NCI-H1436 treated with DMSO at 0.1 percent for 48 hours (cell line): ENCODE measurements around the gene CYTH1.

ENCODE experiments used
- DNase-seq: peaks from one replicate; lab custom pipeline; 2025; lab: John Stamatoyannopoulos, UW

CYTH1 gene

DNA sequence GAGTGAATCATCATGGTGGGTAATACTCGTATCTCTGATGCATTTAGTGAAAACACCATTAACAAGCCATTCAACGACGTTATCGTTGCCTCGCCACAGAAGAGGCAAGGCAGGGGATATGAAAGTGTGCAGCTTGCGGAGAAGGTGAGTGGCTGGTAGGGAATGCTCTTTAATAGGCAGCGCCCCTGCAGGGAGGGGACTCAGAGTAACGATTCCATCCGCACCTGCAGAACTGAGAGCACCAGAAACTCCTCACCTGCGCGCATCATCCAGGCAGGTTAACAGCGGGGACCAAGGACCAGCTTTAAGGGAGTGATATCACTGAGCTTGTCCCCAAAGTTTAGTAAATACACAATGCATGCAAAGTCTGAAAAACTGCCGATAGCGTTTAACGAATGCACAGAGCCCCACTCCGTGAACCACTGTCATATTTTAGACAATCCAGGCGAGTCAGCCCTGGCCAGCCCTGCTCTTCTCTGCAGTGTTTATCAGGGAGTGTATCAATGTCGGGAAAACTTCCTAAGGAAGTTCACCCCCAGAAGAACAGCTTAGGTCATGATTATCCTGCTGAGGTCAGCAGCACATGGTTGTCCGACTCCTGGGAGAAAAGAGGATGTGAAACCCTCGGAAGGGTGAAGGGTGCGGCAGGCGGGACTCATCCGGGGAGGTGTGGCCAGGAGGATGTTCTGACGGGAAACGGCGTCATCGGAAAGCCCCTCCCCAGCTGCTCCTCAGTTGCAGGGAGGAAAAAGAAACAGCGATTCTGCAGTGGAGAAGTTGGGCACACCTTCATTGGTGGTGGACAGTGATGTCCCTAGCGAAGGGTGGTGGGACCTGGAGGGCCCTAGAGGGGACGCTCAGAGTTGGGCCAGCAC is 136.4 kb downstream of the CYTH1 start:
- no peak for DNase-seq

DNA sequence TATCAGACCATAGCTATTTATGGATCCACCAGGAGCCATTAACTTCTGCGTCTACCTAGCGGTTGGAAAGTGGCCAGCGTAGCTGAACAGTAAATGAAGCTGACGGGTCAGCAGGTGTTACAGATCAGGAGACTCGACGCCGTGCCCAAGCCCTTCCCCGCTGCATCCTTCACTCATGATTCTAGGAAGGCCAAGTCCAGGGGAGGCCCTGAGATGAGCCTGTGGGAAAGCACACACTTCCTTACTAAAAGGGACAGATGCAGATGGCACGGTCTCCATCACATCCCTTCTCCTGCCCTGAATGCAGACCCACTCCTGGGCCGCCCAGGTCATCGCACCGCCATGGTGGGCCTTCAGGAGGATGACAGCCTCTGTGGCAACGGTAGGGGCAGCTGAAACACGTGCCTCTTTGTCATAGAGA is 137.1 kb downstream of the CYTH1 start:
- DNase-seq = no peak

DNA sequence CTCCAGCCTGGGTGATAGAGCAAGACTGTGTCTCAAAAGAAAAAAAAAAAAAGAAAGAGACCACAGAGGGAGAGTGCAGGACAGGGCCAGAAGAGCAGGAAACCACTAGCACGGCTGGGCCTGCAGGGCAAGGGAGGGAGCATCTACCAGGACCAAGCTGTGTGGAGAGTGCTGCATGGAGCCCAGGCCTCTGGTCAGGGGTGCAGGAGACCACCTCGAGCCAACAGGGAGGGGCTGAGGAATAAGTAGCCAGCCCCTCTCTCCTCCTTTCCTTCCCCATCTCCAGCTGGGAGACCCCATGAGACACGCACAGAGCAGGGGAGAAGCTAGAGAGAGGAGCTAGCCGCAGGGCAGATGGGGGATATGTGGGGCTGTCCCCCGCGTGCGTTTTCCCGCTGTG is 137.8 kb downstream of the CYTH1 start:
- DNase-seq = no peak

DNA sequence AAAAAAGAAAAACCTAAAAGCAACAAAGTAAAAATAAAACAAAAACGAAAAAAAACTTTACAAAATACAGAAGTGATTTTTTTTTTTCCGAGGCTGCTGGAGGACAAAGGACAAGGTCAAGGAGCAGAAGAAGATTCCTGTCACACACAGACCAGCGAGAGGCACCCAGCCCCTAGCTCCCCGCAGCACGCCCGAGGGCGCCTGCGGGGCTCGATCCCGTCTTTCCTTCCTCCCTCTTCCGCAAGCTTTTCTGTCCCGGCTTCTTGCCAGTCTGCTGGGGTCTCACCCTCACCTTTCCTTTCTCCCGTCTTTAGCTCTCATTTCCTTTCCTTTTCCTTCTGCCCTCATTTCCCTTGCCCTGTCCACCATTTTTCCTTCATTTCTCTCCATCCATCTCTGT is 138.7 kb downstream of the CYTH1 start:
- no peak for DNase-seq

DNA sequence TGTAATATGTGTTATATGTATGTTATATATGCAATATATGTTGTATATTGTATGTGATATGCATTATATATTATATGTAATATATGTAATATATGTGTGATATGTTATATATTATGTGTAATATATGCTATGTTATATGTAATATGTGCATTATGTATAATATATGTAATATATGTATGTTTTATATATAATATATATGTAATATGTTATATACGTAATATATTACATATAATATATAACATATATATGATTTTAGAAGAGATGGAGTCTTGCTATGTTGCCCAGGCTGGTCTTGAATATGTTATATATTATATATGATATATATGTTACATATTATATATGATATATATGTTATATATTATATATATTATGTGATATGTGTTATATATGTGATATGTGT is 139.4 kb downstream of the CYTH1 start:
- no peak for DNase-seq

DNA sequence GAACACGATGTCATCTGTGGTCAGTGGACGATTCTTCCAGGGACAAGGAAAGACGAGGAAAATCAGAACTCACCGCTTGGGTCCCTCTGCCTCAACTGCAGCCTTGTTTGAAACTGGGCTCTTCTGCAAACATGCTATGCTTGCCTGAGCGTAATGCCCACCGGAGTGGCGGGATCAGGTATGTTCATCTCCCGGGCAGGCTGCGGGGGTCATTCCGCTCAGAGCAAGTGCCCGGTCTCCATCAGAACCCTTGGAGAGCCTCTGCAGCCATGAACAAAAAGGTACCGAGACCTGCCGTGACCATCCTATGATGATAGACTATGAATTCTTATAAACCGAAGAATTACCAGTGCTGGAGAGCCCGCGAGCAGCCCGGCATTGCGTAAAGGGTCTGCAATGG is 140.4 kb downstream of the CYTH1 start:
- no peak for DNase-seq

DNA sequence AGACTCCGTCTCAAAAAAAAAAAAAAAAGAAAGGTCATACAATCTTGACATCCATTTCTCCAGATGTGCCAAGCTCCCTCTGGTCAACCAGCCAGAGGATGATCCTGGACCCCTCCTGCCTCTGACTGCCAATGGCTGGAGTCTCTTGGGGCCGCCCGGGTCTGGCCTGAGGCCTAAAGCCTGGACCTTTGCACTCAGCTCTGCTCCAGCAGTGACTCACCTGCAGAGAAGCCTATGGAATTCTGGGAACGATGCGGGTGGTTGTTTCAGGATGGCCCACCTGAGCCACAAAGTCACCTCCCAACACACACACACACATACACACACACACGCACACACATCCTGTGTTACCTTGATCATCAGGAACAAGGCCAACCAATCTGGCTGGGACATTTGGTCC is 140.8 kb downstream of the CYTH1 start:
- no peak for DNase-seq

- no peak for DNase-seq
Observed at GRCh38 chr17:78640700-78641099, 141.4 kb downstream of the CYTH1 start.

GRCh38 chr17:78637643-78638420 is 144.2 kb downstream of the CYTH1 start:
- no peak for DNase-seq

- no peak for DNase-seq
Observed at GRCh38 chr17:78637146-78637545, 144.9 kb downstream of the CYTH1 start.

DNA sequence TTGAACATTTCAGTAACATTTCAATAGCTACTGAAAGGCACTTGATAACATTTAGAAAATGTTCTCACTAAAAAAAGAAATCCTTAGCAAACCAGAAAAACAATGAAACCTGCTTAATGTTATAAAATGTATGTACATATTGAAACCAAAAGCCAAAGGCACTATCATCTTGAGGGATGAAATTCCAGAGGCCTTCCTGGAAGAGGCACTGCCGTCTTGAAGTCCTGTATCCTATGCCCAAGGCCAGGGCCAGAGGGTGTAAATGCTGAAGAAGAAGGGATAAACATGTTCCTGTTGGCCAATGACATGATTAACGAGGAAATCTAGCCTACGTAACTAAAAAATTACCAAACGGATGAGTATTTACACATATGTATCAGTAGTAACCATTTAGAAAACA is 147.9 kb downstream of the CYTH1 start:
- no peak for DNase-seq

GRCh38 chr17:78629436-78629995 is 152.6 kb downstream of the CYTH1 start:
- no peak for DNase-seq

DNA sequence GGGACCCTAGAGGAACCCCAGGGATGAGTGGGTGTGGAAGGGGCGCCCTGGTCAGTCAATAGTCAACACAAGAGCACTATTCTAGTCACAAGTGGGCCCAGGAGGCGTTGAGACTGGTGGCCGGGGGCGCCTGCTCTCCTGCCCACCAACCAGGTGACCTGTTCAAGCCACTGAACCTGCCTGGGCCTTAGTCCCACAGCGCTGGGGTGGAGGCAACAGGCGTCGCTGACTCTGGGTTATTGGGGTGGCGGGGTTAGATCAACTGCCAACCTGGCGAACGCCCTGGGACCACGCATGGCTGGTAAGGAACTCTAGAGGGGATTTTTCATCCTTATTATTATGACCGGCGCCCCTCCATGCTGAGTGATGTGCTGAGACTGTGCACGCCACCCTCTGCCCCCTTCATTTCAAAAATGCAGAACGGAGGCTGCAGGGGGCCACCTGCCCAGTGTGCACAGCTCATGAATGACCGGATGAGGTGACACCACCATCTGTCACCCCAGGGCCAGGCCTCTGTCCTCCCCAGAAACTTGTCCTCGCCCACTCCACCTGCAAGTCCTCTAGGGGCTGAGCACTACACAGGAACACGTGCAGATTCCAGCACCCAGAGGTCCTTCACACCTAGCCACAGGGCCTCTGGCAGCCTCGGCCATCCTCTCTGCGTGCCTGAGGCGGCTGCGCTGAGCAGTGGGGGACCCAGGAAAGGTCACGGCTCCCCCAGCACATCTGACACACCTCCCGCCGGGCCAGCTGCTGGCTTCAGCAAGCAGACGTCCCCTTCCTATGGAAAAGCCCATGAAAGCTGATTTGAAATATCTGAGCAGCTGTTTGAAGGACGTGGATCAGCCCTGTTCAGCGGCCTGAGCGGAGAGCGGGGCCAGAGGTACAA is 153.3 kb downstream of the CYTH1 start:
- DNase-seq = no peak

DNA sequence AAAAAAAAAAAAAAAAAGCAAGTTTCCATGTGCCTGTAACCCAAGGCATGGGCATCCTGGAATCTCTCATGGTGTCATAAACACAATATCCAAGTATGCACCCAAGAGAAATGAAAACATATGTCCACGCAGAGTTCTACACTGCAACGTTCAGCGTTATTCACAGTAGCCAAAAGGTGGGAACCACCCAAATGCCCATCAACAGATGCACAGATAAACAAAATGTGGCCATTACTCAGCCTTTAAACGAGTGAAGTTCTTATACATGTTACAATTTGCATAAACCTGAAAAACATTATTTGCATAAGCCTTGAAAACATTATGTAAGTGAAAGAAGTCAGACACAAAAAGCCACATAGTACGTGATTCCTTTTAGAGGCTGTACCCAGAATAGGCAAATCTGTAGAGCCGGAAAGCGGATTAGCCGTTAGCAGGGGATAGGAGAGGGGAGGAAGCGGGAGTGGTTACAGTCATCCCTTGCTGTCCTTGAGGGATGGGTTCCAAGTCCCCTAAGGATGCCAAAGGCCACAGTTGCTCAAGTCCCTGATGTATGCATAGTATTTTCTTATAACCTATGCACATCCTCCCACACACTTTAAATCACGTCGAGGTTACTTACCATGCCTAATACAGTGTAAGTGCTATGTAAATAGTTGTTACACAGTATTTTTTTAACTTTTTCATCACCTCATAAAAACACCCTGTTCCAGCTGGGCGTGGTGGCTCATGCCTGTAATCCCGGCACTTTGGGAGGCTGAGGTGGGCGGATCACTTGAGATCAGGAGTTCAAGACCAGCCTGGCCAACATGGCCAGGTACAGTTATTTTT is 157.5 kb downstream of the CYTH1 start:
- DNase-seq = no peak
